Mammary epithelial cell (primary cell): ENCODE data around the gene SPTLC2.
"Not testable (repeated sequence)": the region's sequence is repeated elsewhere in the genome, so short reads cannot be mapped to it uniquely, and the experiment has no call there.

Experiments
- EZH2 ChIP-seq: IDR thresholded peaks from 2 replicates; pipeline ENCODE4 v1.6.1; 2012; ENCODE audit warnings: low read length, inconsistent platforms, borderline replicate concordance
- TF ChIP-seq, protein P1 (sequence below), 2 donors: IDR thresholded peaks in 1 of 2; conservative IDR thresholded peaks in 1 of 2; 2 replicates each; pipeline ENCODE4 v1.5.1; 2011 to 2012; ENCODE audit warnings: inconsistent platforms in 2 of 2, low read length in 2 of 2, mild to moderate bottlenecking in 2 of 2, control low read depth in 1 of 2, low read depth in 1 of 2; ENCODE audit not compliant: insufficient read depth in 1 of 2; ENCODE audit errors: extremely low read depth in 1 of 2

DNA sequence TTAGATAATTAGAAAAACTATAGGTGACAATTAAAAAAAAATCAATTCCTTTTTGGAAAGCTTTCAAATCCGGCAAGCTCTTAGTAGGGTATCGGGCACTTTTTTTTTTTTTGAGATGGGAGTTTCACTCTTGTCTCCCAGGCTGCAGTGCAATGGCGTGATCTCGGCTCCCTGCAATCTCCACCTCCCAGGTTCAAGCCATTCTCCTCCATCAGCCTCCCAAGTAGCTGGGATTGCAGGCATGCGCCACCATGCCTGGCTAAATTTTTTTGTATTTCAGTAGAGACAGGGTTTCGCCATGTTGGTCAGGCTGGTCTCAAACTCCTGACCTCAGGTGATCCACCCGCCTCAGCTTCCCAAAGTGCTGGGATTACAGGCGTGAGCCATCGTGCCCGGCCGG, 71.3 kb downstream of the SPTLC2 start:
- TF ChIP-seq, protein P1, sequence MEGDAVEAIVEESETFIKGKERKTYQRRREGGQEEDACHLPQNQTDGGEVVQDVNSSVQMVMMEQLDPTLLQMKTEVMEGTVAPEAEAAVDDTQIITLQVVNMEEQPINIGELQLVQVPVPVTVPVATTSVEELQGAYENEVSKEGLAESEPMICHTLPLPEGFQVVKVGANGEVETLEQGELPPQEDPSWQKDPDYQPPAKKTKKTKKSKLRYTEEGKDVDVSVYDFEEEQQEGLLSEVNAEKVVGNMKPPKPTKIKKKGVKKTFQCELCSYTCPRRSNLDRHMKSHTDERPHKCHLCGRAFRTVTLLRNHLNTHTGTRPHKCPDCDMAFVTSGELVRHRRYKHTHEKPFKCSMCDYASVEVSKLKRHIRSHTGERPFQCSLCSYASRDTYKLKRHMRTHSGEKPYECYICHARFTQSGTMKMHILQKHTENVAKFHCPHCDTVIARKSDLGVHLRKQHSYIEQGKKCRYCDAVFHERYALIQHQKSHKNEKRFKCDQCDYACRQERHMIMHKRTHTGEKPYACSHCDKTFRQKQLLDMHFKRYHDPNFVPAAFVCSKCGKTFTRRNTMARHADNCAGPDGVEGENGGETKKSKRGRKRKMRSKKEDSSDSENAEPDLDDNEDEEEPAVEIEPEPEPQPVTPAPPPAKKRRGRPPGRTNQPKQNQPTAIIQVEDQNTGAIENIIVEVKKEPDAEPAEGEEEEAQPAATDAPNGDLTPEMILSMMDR (conservative IDR thresholded peaks at IDR 0.05 in 1 of 2, IDR thresholded peaks at IDR 0.05 in 1 of 2; ENCODE audit: extremely low read depth in 1 of 2, insufficient read depth in 1 of 2, low read depth in 1 of 2, low read length in 2 of 2): not testable (repeated sequence)
- TF ChIP-seq EZH2: not testable (repeated sequence)
